ENCODE measurements around the gene SDK1.

Gene SDK1

DNA sequence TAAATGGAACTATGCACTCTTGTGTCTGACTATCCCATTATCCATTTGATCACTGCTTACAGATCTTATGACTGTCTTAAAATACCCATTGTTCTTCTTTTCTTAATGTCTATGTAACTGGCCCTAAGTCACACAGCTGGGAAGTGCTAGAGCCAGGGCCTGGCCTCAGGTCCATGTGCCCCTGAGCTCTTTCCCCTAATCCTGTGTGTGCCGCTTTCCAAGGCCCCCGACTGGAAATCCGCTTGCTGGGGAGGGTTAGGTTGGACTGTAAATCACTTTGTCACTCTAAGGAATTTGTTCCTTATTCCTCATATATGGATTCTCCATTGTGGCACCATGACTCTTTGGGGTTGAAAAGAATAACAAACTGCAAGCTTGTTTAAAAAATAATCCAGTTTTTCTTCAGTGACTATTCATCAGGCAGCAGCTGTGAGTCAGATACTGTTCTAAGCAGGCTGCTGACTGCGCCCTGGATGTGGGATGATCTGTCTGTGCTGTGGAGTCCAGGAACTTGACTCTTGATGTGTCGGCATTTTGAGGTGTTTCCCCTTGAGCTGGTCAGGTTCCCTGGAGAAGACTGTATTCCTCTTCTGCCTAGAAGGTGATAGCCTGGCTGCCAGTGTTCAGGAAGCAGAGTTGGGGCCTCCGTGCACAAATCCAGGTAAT lies 236.3 kb downstream of the SDK1 start:
- no peak overlapping the region for H4K12ac ChIP-seq (ENCODE audit: low read depth, low read length)
- peak overlapping the region; percentile 54 for H2BK12ac ChIP-seq (ENCODE audit: low read length)
- H3K27me3 ChIP-seq (ENCODE audit: insufficient read depth, low read length) = no peaks in the 10 kb centered on the region
- no peaks in the 10 kb centered on the region for H3K36me3 ChIP-seq (ENCODE audit: control insufficient read depth in 1 of 2, insufficient read depth in 2 of 2, low read length in 2 of 2)
- peaks cover 8 to 13% of the 10 kb centered on the region in 2 experiments for H3K4me1 ChIP-seq (ENCODE audit: control insufficient read depth in 1 of 2, insufficient read depth in 2 of 2, low read length in 2 of 2)
- H3K4me3 ChIP-seq (ENCODE audit: low read depth, low read length) = no peak overlapping the region
- H2BK120ac ChIP-seq (ENCODE audit: insufficient read depth, low read length, poor library complexity) = no peak overlapping the region
- no peak overlapping the region for H3K23ac ChIP-seq (ENCODE audit: low read length)
- no peak overlapping the region for H3K9ac ChIP-seq (ENCODE audit: low read length)
- peak overlapping the region; percentile 28 for H4K91ac ChIP-seq (ENCODE audit: low read depth, low read length)
- no peak overlapping the region for H2BK5ac ChIP-seq (ENCODE audit: low read depth, low read length, poor library complexity)
- H2AK5ac ChIP-seq (ENCODE audit: low read length) = no peak overlapping the region
- H3K4me2 ChIP-seq (ENCODE audit: low read length) = no peak overlapping the region
- no peak overlapping the region for H2AFZ ChIP-seq (ENCODE audit: insufficient read depth, low read length, poor library complexity)
- no peak overlapping the region for H4K8ac ChIP-seq (ENCODE audit: low read depth, low read length)
- peak overlapping the region; percentile 60 for H3K14ac ChIP-seq (ENCODE audit: low read length)
- H3K9me3 ChIP-seq (ENCODE audit: insufficient read depth, low read depth, low read length) = no peaks in the 10 kb centered on the region
- DNase-seq = no peak
- H3K4ac ChIP-seq (ENCODE audit: low read depth, low read length) = no peak overlapping the region
- no peak overlapping the region for H3K27ac ChIP-seq (ENCODE audit: low read depth, low read length)
- H3K79me2 ChIP-seq (ENCODE audit: control insufficient read depth, insufficient read depth, low read length, poor library complexity) = peaks cover 2% of the 10 kb centered on the region
- no CpG with 5 or more reads among the region's 6 CpGs for WGBS (ENCODE audit: extremely low coverage, insufficient coverage, insufficient read length)
- no peaks in the 10 kb centered on the region for H3K79me1 ChIP-seq (ENCODE audit: low read length)
- peak overlapping the region; percentile 74 for H3K18ac ChIP-seq (ENCODE audit: low read length)

DNA sequence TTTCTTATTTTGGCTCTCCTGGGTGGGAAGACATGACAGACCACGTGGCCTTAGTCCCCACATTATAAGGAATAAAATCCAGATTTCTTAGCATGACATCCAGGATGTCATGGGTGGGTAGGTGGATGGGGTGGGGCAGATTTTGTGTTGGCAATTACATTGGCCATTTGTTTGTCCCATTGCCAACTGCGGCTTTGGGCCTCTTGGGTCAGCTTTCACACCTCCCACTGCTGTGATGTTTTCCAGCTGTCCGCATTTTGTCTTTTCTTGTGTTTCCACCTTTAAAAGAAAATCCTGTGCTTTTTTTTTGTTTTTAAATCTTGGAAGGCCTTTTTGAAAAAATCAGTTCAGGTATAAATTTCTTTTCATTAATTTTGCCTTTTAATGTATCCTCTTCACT lies 237.0 kb downstream of the SDK1 start:
- Histone ChIP-seq H2BK120ac (ENCODE audit: insufficient read depth, low read length, poor library complexity) (no peak overlapping the region), H2BK12ac (ENCODE audit: low read length) (no peak overlapping the region), H3K23ac (ENCODE audit: low read length) (no peak overlapping the region), H2AFZ (ENCODE audit: insufficient read depth, low read length, poor library complexity) (no peak overlapping the region), H3K4me3 (ENCODE audit: low read depth, low read length) (no peak overlapping the region), H4K8ac (ENCODE audit: low read depth, low read length) (no peak overlapping the region), H2BK5ac (ENCODE audit: low read depth, low read length, poor library complexity) (no peak overlapping the region), H3K18ac (ENCODE audit: low read length) (peak overlapping the region; percentile 74), H3K9me3 (ENCODE audit: insufficient read depth, low read depth, low read length) (no peaks in the 10 kb centered on the region), H4K91ac (ENCODE audit: low read depth, low read length) (no peak overlapping the region), H2AK5ac (ENCODE audit: low read length) (no peak overlapping the region), H3K79me2 (ENCODE audit: control insufficient read depth, insufficient read depth, low read length, poor library complexity) (peaks cover 2% of the 10 kb centered on the region), H3K4ac (ENCODE audit: low read depth, low read length) (no peak overlapping the region), H4K12ac (ENCODE audit: low read depth, low read length) (no peak overlapping the region), H3K79me1 (ENCODE audit: low read length) (no peaks in the 10 kb centered on the region), H3K36me3 (ENCODE audit: control insufficient read depth in 1 of 2, insufficient read depth in 2 of 2, low read length in 2 of 2) (no peaks in the 10 kb centered on the region), H3K27ac (ENCODE audit: low read depth, low read length) (no peak overlapping the region), H3K14ac (ENCODE audit: low read length) (no peak overlapping the region), H3K9ac (ENCODE audit: low read length) (no peak overlapping the region), H3K4me2 (ENCODE audit: low read length) (no peak overlapping the region), H3K4me1 (ENCODE audit: control insufficient read depth in 1 of 2, insufficient read depth in 2 of 2, low read length in 2 of 2) (peaks cover 8 to 13% of the 10 kb centered on the region in 2 experiments), H3K27me3 (ENCODE audit: insufficient read depth, low read length) (no peaks in the 10 kb centered on the region)
- no CpG with 5 or more reads among the region's 3 CpGs for WGBS (ENCODE audit: extremely low coverage, insufficient coverage, insufficient read length)
- no peak for DNase-seq

DNA sequence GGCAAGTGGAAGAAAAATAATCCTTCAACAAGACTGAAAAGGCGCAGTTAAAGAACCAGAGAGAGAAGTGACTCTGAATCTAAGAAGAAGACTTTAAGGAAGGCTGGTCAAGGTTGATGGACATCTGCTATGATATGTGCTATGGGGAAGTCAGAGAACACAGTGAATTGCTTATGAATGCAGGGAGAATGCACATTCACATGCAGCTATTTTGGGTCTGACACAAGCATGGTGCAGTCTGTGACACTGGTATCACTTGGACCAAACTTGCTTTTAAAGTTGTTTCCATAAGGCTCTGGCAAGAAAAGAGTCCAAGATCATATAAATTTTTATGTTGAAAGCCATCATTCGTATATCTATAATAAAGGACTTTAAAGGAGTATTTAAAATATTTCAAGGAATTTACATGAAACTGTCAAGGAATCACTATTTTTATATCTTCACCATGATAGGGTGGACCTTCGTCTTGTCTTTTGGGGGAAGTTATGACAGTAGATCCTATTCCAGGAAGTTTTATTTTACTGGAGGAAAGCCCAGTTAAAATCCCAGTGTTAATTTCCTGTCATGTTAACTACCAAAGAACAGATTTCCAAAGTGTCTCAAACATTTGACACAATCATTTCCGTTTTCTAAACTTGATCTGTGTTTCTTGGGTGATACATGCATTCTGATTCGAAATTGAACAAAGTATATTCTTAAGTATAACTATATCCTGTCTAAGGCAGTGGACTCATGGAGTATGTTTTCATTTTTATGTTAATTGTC lies 239.6 kb downstream of the SDK1 start:
- Histone ChIP-seq H3K27ac (ENCODE audit: low read depth, low read length) (no peak overlapping the region), H2BK12ac (ENCODE audit: low read length) (no peak overlapping the region), H3K36me3 (ENCODE audit: control insufficient read depth in 1 of 2, insufficient read depth in 2 of 2, low read length in 2 of 2) (no peaks in the 10 kb centered on the region), H3K9ac (ENCODE audit: low read length) (no peak overlapping the region), H2AFZ (ENCODE audit: insufficient read depth, low read length, poor library complexity) (no peak overlapping the region), H3K14ac (ENCODE audit: low read length) (no peak overlapping the region), H4K91ac (ENCODE audit: low read depth, low read length) (no peak overlapping the region), H2BK5ac (ENCODE audit: low read depth, low read length, poor library complexity) (no peak overlapping the region), H3K9me3 (ENCODE audit: insufficient read depth, low read depth, low read length) (no peaks in the 10 kb centered on the region), H3K27me3 (ENCODE audit: insufficient read depth, low read length) (no peaks in the 10 kb centered on the region), H3K4me2 (ENCODE audit: low read length) (no peak overlapping the region), H3K4me3 (ENCODE audit: low read depth, low read length) (no peak overlapping the region), H2AK5ac (ENCODE audit: low read length) (no peak overlapping the region), H3K4ac (ENCODE audit: low read depth, low read length) (no peak overlapping the region), H2BK120ac (ENCODE audit: insufficient read depth, low read length, poor library complexity) (no peak overlapping the region), H4K12ac (ENCODE audit: low read depth, low read length) (no peak overlapping the region), H3K79me2 (ENCODE audit: control insufficient read depth, insufficient read depth, low read length, poor library complexity) (peaks cover 2% of the 10 kb centered on the region), H3K4me1 (ENCODE audit: control insufficient read depth in 1 of 2, insufficient read depth in 2 of 2, low read length in 2 of 2) (peaks cover 8 to 13% of the 10 kb centered on the region in 2 experiments), H3K79me1 (ENCODE audit: low read length) (no peaks in the 10 kb centered on the region), H3K18ac (ENCODE audit: low read length) (no peak overlapping the region), H3K23ac (ENCODE audit: low read length) (no peak overlapping the region), H4K8ac (ENCODE audit: low read depth, low read length) (no peak overlapping the region)
- DNase-seq = no peak
- WGBS (ENCODE audit: extremely low coverage, insufficient coverage, insufficient read length) = no CpG with 5 or more reads among the region's 5 CpGs

DNA sequence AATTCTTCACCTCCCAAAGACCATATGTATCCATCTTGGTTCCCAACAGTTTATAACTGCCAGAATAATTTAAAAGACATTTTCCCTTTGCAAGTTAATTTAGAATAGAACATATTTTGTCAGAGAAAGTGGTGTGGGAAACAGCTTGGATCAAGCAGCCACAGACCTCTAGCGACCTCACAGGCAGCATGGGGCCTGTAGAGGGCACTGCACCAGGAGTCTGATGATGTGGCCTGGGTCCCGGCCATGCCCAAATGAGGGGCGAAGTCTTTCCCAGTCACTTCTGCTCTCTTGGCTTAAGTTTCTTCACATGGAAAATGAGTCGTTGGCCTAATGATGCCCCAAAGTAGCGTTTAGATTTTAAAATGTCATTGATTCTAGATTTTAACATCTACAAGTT lies 243.2 kb downstream of the SDK1 start:
- no peaks in the 10 kb centered on the region for H3K4me1 ChIP-seq (ENCODE audit: control insufficient read depth in 1 of 2, insufficient read depth in 2 of 2, low read length in 2 of 2)
- H3K4me2 ChIP-seq (ENCODE audit: low read length) = no peak overlapping the region
- no peak overlapping the region for H4K8ac ChIP-seq (ENCODE audit: low read depth, low read length)
- H3K9ac ChIP-seq (ENCODE audit: low read length) = no peak overlapping the region
- H4K91ac ChIP-seq (ENCODE audit: low read depth, low read length) = no peak overlapping the region
- H2BK120ac ChIP-seq (ENCODE audit: insufficient read depth, low read length, poor library complexity) = no peak overlapping the region
- H2BK12ac ChIP-seq (ENCODE audit: low read length) = no peak overlapping the region
- no peaks in the 10 kb centered on the region for H3K27me3 ChIP-seq (ENCODE audit: insufficient read depth, low read length)
- no peak overlapping the region for H2AFZ ChIP-seq (ENCODE audit: insufficient read depth, low read length, poor library complexity)
- H3K23ac ChIP-seq (ENCODE audit: low read length) = no peak overlapping the region
- H3K4me3 ChIP-seq (ENCODE audit: low read depth, low read length) = no peak overlapping the region
- H3K79me2 ChIP-seq (ENCODE audit: control insufficient read depth, insufficient read depth, low read length, poor library complexity) = no peaks in the 10 kb centered on the region
- no peak overlapping the region for H2AK5ac ChIP-seq (ENCODE audit: low read length)
- no peaks in the 10 kb centered on the region for H3K79me1 ChIP-seq (ENCODE audit: low read length)
- H3K36me3 ChIP-seq (ENCODE audit: control insufficient read depth in 1 of 2, insufficient read depth in 2 of 2, low read length in 2 of 2) = no peaks in the 10 kb centered on the region
- no CpG with 5 or more reads among the region's 5 CpGs for WGBS (ENCODE audit: extremely low coverage, insufficient coverage, insufficient read length)
- no peak overlapping the region for H3K4ac ChIP-seq (ENCODE audit: low read depth, low read length)
- no peak overlapping the region for H4K12ac ChIP-seq (ENCODE audit: low read depth, low read length)
- DNase-seq = no peak
- H3K27ac ChIP-seq (ENCODE audit: low read depth, low read length) = no peak overlapping the region
- H2BK5ac ChIP-seq (ENCODE audit: low read depth, low read length, poor library complexity) = no peak overlapping the region
- no peak overlapping the region for H3K14ac ChIP-seq (ENCODE audit: low read length)
- no peaks in the 10 kb centered on the region for H3K9me3 ChIP-seq (ENCODE audit: insufficient read depth, low read depth, low read length)
- no peak overlapping the region for H3K18ac ChIP-seq (ENCODE audit: low read length)

Measured in trophoblast cell (in vitro differentiated cells and primary cell).